NCI-H2171 (cell line): Measurements from ENCODE around the gene TMEM51.

Source experiments
- DNase-seq: peaks from one replicate; lab custom pipeline; 2025; lab: John Stamatoyannopoulos, UW

TMEM51 gene

DNA sequence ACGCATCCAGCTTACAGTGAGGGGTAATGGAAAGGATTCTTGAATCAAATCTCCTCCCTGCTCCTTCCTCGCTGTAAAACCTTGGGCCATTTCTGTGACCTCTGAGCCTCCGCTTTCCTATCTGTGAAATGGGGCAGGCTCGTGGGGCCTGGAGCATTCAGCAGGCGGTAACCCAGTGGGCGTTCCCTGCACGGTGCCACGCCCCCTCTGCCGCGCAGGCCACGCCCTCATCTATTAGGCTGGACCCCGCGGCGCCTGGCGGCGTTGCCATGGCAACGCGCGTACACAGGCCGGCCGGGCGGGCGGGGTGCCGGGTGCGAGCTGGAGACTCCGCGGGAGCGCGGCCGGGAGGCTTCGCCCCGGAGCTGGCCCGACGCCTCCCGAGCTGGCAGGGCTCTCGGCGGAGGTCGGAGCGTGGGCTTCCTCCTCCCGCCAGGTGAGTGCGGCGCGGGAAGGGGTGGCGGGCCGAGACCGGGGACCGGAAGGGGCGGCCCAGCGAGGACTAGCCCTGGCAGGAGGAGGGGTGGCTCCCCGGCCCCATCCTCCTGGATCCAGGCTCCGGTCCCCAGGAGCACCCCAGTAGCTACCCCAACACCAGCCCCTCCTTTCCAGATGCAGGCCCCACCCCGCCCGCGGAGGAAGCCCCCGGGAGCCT lies 93.5 kb downstream of the TMEM51 start, which contains the start of gene FHAD1:
Gene FHAD1, plus strand, starts transcription at position 264 of the 655 bp plus-strand sequence. CDS start 4,562 bp downstream, outside the sequence.
- peak; percentile 63 for DNase-seq

DNA sequence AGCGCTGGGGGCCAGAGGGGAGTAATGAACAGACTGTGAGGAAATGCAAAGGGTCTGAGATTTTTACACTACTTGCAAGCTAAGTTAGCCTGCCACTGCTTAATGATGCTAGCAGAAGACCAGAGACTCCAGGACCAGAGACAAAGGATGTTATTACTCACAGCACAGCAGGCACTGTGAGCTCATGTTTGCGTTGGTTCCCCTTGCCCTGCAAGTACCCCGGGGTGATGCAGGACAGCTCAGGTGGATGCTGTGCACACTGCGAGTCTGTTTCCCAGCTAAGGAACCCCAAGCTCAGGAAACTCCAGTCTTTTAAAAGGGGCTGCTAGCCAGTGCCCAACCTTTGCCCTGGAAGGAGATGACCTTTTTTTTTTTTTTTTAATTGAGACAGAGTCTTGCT lies 94.7 kb downstream of the TMEM51 start:
- no peak for DNase-seq

DNA sequence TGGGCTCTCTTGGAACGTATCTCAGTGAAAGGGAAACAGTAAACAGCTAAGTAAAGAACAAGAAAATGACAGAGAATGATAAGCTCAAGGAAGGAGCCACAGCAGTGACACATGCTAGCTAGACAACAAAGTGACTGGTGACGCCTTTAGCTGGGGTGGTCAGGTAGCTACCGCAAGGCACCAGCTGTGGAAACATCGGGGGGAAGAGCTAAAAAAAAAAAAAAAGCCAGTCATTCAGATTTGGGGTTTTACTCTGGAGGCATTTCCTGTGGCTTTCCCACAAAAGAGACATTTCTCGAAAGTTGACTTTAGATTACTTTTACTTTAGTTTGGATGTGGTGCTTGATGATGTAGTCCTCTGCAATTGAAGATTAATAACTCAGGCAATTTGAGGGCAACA lies 95.5 kb downstream of the TMEM51 start:
- no peak for DNase-seq

DNA sequence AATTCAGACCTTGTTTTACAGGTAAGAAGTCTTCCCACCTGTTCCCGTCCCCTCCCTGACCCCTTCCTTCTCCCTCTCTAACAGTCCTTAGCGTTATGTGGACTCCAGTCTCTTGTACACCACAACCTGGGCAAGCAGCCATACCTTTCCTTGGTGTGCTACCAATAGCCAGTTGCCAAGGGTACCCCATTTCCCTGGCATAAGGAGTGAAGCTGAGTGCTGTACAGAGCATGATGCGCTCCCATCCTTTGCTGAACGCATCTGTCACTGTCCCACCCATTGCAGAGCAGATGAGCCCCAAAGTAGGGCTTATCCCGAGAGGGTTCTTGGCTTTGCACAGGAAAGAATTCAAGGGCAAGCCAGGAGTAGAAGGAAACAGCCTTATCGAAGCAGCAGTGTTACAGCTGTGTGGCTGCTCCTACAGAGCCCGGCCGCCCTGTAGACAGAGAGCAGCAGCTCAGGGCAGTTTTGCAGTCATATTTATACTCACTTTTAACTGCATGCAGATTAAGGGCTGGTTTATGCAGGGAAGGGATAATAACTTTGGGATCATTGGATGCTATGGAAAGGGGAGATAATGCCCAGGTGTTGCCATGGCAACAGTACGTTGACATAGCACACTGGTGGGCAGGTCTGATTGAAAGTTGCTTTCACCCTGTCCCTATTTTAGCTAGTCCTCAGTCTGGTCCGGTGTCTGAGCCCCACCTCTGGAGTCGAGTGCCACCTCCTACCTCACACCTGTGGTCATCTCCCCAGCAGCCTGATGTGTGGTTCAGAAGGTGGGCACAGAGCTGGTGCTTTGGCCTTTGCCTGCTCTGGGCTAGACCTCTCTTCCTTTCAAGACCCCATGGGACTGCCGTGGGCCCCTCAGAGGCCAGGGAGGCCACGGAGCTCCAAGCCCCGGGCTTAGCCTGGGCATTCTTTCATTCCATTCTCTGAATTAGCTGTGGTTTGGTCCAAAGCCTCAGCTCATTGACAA lies 98.6 kb downstream of the TMEM51 start:
- no peak for DNase-seq

DNA sequence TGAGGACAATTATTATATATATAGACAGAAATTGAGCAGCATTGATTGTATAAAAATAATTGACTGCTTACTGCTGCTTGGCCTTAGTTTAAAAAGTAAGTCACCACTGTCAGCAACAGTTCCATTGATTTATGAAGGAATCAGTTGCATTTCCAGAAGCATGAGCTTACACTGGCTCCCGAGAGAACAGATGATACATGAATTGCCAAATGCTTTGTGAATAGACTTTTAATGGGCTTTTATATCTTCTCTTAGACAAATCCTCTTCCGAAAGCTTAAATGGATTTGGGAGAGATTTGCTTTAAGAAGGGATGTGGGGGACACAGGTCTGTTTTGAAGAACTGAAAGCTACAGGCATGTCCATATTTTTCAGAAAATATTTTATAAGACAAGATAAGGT lies 101.0 kb downstream of the TMEM51 start:
- DNase-seq: no peak

DNA sequence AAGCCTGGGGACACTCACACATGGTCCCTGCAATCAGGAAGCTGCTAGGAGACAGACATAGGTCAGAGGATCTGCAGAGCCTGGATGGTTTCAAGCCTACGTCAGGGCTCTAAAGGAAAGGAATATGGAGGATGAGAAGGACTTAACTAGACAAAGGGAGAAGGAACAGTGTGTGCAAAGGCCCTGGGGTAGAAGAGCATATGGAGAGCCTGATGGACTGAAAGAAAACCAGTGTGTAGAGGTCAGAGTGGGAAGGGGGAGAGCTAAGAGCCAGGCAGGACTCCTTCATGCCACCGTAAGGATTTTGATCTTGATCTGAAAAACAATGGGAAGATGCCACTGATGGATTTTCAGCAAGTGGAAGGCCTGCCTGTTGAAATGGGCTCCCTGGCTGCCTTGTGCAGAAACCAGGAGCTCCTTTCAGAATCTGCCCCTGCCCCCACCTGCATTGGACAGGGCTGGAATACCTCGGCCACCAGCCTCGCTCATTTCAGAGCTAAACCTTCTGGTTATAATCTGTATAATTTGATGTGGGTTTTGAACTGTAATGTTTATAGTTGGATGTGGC lies 102.1 kb downstream of the TMEM51 start:
- no peak for DNase-seq

DNA sequence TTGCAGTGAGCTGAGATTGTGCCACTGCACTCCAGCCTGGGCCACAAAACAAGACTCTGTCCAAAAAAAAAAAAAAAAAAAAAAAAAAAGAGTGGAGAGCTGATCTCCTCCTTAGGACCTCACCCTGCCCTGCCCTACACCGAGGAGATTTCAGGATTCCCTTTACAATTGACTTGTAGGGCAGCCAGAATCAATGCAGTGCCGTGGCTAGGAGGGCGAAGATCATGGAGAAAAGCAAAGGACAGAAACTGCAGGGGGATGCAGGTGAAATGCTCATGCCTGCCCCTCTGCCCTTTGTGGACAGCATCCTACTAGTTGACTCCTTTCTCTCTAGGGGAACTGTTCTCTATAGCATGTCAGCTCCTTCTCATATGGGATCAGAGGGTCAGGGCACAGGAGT lies 103.0 kb downstream of the TMEM51 start:
- no peak for DNase-seq

DNA sequence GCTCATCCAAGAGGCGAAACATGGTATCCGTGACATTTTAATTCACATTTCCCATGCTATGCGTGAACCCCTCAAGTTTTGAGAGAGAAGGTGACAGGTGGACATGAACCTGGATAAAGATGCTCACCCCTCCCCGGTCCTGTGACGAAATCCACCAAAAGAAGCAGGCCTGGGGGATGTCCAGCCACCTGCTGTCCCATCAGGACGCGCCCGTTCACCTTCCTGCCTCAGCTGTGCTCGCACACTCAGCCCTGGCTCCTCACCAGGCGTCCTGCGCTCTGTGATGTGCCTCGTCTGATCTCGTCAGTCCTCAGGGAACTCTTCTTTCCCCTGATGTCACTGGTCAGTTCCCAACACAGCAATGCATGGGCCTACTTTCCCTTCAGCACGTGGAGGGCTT lies 103.8 kb downstream of the TMEM51 start:
- DNase-seq: no peak

DNA sequence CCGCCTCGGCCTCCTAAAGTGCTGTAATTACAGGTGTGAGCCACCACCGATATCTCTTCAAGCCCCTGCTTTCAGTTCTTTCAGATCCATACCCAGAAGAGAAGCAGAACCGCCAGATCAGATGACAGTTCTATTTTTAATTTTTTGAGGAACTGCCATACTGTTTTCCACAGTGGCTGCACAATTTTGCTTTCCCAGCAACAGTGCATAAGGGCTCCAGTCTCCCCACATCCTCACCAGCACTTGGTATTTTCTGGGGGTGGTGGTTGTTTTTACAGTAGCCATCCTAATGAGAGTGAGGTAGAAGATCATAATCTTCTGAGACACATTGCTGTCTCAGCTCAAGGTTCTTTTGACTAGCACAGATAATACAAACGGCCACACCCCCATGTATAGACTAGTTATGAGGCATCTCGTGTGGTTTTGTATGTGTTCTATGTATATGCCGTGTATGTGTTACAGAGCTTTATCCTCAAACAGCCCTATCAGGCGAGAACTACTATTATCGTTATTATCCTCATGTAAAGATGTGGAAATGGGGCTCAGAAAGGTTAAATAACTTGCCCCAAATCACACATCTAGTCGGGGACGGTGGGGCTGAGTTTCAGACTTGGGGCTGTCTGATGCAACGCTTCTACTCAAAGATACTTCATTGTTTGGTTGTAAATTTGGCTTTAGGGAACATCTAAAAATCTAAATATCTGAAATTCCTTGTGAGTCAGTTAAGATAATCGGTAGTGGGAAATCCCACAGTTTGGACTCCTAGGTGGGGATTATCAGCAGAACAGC lies 105.5 kb downstream of the TMEM51 start:
- DNase-seq: no peak

DNA sequence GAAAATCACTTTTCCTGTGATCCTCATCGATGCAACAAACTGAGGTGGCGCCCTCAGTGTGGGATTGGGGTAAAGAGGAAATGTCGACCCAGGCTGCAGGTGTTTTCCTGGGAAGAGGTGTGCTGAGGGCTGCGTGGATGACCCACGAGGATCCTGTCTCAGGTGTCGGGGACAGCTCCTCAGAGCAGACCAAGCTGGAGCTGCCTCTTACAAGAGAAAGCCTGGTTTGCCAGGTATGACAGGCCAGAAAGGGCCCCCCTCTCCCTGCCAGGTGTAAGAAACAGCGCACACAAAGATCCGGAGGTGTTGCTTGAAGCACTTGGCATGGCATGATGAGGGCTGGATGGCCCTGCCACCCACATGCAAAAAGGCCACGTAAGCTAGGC lies 106.1 kb downstream of the TMEM51 start:
- no peak for DNase-seq

DNA sequence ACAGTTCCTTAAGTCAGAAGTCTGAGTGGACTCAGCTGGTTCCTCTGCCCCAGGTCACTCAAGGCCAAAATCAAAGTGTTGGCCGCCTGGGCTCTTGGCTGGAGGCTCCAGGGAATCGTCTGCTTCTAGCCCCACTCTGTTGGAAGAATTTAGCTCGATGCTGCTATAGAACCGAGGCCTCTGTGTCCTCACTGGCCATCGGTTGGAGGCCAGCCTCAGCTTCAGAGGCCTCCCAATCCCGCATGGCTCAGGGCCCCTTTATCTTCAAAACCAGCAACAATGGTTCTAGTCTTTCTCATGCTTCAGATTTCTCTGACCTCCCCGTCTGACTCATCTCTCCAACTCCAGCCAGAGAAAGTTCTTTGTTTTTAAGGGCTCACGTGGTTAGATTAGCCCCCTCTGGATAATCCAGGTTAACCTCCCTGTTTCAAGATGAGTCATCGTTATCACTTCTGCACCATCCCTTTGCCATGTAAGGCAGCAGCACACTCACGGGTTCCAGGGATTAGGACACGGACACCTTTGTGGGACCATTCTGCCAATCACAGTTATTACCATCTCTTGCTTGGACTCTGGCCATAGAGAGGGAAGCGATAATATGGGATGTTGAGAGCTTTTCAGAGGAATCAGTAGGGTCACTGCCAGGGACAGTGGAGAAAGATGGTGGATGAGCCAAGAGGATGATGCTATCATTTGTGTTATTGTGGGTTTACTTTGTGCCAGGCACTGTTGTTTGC lies 107.0 kb downstream of the TMEM51 start:
- no peak for DNase-seq

DNA sequence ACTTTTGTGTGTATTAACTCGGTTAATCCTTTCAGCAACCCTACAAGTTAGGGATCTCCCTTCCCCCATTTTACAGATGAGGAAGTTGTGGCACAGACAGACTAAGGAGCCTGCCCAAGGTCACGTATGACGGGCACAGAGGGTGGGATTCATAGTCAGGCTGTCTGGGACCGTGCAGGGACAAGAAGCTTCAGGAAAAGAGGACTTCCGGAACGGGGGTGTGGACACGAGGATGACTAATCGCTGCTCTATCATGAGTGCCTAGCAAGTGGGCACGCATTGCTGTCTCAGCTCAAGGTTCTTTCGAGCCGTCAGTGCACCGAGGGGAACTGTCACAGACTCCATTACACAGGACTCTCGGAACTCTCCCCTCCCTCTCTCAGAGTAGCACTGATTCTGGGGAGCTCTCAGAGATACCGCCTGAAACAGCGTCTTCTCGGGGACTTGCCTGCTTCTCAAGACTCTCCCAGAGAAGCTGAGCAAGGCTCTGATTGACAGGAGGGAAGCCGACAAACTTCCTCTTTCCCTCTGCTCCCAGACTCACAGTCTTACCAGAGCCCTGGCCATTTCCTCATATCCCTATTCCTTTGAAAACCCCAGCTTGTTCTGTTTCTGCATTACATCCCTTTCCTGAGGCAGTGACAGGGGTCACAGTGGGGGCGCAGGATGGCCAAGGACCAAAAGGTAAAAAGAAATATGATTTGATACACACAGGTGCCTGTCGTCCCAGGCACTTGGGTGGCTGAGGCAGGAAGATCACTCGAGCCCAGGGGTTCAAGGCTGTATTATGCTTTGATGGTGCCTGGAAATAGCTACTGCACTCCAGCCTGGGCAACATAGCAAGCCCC lies 107.8 kb downstream of the TMEM51 start:
- no peak for DNase-seq

DNA sequence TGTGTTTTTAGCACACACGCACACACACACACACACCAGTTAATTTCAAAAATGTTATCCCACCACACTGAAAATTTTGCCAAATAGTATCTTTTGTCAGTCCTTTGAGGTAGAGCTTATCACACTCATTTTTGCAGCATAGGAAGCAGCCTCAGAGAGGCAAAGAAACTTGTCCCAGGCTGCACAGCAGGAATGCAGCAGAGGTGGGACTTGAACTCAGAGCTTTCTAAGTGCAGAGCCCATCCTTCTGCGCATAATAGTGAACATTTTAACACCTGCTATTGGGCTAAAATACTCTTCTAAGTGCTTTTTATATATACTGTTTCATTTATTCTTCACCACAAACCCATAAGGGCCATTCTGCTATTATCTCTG lies 108.4 kb downstream of the TMEM51 start:
- no peak for DNase-seq

DNA sequence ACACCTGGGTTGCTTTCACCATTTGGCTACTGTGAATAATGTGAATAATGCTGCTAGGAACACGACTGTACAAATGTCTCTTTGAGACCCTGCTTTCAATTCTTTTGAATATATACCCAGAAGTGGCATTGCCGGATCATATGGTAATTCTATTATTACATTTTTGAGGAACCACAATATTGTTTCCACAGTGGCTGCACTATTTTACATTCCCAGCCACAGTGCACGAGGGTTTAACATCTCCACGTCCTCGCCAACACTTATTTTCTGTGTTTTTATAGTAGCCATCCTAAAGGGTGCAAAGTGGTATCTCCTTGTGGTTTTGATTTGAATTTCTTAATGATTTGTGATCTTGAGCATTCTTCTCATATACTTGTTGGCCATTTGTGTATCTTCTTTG lies 109.2 kb downstream of the TMEM51 start:
- no peak for DNase-seq

DNA sequence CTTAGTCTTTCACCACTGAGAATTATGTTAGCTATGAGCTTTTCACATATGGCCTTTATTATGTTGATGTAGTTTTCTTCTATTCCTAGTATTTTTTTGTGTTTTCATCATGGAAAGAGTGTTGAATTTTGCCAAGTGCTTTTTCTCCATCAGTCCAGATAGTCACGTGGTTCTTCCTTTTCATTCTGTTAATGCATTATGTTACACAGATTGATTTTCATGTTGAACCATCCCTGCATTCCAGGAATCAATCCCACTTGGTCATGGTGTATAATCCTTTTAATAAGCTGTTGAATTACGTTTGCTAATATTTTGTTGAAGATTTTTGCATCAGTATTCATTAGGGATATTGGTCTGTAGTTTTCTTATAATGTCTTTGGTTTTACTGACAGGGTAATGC lies 111.2 kb downstream of the TMEM51 start:
- no peak for DNase-seq
